Stimulated activated naive CD8-positive, alpha-beta T cell treated with anti-CD3 and anti-CD28 coated beads, Interleukin-15, Interleukin-2, amounts not matched to agents 100 ng/mL and 50 ng/mL, for 24 hours (primary cell): Measurements from ENCODE around the gene DNAH11.
"Not testable (repeated sequence)": the region's sequence is repeated elsewhere in the genome, so short reads cannot be mapped to it uniquely, and the experiment has no call there.

Source experiments
- H3K27ac Mint-ChIP-seq: one replicate; pipeline ENCODE4 v1.8.0; 2021; ENCODE audit warnings: mild to moderate bottlenecking, mixed read lengths
- H3K27me3 Mint-ChIP-seq: one replicate; pipeline ENCODE4 v1.8.0; 2021; ENCODE audit warnings: mixed read lengths
- H3K36me3 Mint-ChIP-seq: one replicate; pipeline ENCODE4 v1.8.0; 2021; ENCODE audit warnings: low read depth, mixed read lengths
- H3K4me1 Mint-ChIP-seq: one replicate; pipeline ENCODE4 v1.8.0; 2021; ENCODE audit warnings: low read depth, mixed read lengths
- H3K4me3 Mint-ChIP-seq: one replicate; pipeline ENCODE4 v1.8.0; 2021; ENCODE audit warnings: mild to moderate bottlenecking, mixed read lengths
- H3K9me3 Mint-ChIP-seq: one replicate; pipeline ENCODE4 v1.8.0; 2021; ENCODE audit warnings: mixed read lengths

Gene DNAH11, protein sequence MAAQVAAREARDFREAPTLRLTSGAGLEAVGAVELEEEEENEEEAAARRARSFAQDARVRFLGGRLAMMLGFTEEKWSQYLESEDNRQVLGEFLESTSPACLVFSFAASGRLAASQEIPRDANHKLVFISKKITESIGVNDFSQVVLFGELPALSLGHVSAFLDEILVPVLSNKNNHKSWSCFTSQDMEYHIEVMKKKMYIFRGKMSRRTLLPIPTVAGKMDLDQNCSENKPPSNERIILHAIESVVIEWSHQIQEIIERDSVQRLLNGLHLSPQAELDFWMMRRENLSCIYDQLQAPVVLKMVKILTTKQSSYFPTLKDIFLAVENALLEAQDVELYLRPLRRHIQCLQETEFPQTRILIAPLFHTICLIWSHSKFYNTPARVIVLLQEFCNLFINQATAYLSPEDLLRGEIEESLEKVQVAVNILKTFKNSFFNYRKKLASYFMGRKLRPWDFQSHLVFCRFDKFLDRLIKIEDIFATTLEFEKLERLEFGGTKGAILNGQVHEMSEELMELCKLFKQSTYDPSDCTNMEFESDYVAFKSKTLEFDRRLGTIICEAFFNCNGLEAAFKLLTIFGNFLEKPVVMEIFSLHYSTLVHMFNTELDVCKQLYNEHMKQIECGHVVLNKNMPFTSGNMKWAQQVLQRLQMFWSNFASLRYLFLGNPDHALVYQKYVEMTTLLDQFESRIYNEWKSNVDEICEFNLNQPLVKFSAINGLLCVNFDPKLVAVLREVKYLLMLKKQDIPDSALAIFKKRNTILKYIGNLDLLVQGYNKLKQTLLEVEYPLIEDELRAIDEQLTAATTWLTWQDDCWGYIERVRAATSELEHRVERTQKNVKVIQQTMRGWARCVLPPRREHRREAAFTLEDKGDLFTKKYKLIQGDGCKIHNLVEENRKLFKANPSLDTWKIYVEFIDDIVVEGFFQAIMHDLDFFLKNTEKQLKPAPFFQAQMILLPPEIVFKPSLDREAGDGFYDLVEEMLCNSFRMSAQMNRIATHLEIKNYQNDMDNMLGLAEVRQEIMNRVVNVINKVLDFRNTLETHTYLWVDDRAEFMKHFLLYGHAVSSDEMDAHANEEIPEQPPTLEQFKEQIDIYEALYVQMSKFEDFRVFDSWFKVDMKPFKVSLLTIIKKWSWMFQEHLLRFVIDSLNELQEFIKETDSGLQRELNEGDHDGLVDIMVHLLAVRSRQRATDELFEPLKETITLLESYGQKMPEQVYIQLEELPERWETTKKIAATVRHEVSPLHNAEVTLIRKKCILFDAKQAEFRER (N-terminal part only)

DNA sequence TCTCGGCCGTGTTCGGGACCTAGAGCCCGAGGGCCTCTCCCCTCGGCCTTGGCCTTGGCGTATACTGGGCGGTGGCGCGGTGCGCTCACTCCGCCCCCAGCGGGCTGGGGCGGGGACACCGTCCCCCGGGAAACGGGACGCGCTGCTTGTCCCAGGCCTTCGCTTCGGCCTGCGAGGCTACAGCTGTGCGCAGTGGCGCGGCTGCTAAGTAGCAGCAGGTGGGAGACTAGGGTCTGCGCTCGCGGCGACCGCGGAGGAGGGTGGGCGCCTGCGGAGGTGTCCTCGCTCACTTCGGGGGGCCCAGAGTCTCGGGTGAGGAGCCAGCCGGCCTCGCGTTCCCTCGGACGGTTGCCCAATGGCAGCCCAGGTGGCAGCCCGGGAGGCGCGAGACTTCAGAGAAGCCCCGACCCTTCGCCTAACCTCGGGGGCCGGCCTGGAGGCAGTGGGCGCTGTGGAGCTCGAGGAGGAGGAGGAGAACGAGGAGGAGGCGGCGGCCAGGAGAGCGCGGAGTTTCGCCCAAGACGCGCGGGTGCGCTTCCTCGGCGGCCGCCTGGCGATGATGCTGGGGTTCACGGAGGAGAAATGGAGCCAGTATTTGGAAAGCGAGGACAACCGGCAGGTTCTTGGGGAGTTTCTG is at the start of gene DNAH11:
TSS of gene DNAH11 (plus strand) at position 149 of the 637 bp plus-strand sequence. CDS start at position 356, 207 bp downstream.
- Mint-ChIP-seq H3K36me3 (no peaks in the 10 kb centered on the region), H3K27me3 (peaks cover 72% of the 10 kb centered on the region), H3K4me3 (peak within 1 kb of the TSS; percentile 75), H3K27ac (no peak within 1 kb of the TSS), H3K9me3 (no peaks in the 10 kb centered on the region), H3K4me1 (peaks cover 9% of the 10 kb centered on the region)

DNA sequence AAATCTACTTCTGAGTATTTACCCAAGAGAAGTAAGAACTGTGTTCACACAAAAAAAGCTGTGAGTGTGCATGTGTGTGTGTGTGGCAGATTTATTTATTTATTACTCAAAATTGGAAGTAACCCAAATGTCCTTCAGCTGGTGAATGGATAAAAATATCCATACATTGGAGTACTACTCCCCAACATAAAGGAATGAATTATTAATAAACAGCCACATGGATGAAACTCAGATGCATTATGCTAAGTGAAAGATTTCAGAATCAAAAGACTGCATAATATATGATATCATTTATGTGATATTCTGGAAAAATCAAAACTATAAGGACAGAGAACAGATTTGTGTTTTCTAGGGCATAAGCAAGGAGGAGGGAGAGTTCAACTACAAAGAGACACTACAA is 47.1 kb upstream of the DNAH11 start:
- Mint-ChIP-seq H3K36me3 (peaks cover 83% of the 10 kb centered on the region), H3K9me3 (peaks cover 33% of the 10 kb centered on the region), H3K27me3 (no peaks in the 10 kb centered on the region), H3K4me1 (no peaks in the 10 kb centered on the region), H3K27ac (no peak overlapping the region), H3K4me3 (no peak overlapping the region)

DNA sequence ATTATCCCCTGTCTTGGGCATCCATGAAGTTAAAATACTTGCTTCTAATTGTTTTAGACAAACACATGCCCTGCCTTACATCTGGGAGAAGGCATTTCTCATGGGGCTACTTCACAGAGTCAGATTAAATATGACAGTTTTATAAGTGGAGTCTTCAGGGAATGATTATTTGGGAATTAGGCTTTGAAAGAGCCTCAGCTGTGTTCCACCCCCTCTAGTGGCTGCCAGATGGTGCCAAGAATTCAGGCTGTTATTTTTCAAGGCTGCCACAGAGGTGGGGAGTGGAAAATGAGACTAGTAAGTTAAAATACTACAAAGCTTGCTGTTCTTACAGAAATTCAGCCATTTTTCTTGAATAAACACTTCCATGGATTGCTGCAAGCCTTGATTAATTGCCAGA is 45.8 kb upstream of the DNAH11 start:
- Mint-ChIP-seq H3K9me3 (peaks cover 29% of the 10 kb centered on the region), H3K4me3 (no peak overlapping the region), H3K27me3 (no peaks in the 10 kb centered on the region), H3K27ac (no peak overlapping the region), H3K4me1 (no peaks in the 10 kb centered on the region), H3K36me3 (peaks cover 84% of the 10 kb centered on the region)

DNA sequence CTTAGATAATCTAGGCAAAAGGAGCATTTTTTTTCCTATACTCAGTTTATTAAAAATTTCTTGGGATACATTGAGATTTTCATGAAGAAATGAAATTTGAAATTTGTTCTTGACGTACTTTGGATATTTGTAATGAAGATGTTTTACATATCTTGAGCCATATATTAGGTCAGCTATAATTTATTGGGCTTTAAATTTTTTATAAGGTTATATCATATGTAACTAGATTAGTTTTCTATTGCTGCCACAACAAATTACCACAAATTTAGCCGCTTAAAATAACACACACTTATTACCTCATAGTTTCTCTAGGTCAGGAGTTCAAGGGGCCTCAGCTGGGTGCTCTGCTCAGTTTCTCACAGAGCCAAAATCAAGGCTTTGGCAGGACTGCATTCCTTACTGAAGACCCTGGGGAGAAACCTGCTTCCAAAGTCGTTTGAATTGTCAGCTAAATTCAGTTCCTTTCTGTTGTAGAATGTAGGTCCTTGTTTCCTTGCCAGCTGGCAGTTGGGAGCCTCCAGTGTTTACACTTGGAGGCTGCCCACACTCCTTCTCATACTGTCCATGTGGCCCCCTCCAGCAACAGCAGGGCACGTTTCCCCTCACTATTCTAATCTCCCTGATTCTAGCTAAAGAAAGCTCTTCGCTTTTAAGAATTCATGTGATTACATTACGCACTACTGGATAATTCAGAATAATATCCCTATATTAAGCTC is 42.6 kb upstream of the DNAH11 start:
- H3K9me3 Mint-ChIP-seq, result peaks cover 30% of the 10 kb centered on the region
- H3K27me3 Mint-ChIP-seq, result no peaks in the 10 kb centered on the region
- no peak overlapping the region for H3K4me3 Mint-ChIP-seq
- peaks cover 85% of the 10 kb centered on the region for H3K36me3 Mint-ChIP-seq
- H3K27ac Mint-ChIP-seq, result no peak overlapping the region
- H3K4me1 Mint-ChIP-seq, result no peaks in the 10 kb centered on the region

DNA sequence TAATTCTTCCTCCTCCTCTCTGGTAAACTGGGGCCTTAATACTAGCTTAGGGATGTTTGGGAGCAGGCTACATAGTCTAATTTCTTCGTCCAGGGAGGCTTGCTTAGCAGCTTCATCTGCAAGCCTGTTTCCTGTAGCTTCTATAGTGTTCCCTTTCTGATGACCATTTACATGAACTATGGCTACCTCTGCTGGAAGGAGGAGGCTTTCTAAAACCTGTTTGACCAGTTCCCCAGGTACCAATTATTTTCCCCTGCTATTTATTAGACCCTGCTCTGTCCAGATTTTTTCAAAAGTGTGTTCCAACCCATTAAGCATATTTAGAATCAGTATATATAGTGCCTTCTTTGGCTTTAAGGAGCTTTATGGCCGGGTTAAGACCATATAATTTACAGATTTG is 38.8 kb upstream of the DNAH11 start:
- H3K27me3 Mint-ChIP-seq, result no peaks in the 10 kb centered on the region
- peaks cover 78% of the 10 kb centered on the region for H3K36me3 Mint-ChIP-seq
- peaks cover 33% of the 10 kb centered on the region for H3K9me3 Mint-ChIP-seq
- no peak overlapping the region for H3K4me3 Mint-ChIP-seq
- no peaks in the 10 kb centered on the region for H3K4me1 Mint-ChIP-seq
- no peak overlapping the region for H3K27ac Mint-ChIP-seq

DNA sequence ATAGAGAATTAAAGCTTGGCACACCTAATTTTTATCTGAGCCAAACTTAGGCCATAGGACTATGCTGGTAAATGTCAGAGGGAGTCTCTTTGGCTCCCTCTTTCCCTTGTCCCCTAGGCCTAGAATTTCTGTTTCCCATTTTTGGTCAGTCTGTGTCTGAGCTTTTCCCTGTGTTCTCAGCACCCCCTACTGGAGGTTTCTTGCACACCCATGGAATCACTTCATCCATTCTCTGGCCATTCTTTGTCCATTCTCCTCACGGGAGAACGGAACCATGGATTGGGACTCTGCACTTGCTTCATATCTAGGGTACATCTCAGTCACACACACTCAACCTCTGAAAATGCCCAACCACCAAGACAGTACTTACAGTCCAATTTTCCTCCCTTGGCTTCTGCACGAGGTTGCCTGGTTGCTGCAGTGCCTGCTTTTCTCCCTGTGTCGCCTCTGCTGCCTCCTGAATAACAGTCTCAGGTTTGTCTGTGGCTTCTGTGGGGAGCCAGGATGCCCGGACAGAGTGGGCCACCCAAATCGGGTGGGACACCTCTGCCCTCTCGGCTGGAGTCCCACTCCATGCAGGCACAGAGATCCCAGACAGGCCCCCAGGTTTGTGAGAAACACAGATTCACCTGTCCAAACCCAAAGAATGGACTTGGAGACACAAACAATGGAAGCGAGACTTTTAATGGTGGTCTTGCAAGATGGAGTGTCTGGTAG is 35.1 kb upstream of the DNAH11 start:
- Mint-ChIP-seq H3K36me3 (peaks cover 72% of the 10 kb centered on the region), H3K27me3 (no peaks in the 10 kb centered on the region), H3K9me3 (peaks cover 24% of the 10 kb centered on the region), H3K4me3 (no peak overlapping the region), H3K4me1 (no peaks in the 10 kb centered on the region), H3K27ac (no peak overlapping the region)

DNA sequence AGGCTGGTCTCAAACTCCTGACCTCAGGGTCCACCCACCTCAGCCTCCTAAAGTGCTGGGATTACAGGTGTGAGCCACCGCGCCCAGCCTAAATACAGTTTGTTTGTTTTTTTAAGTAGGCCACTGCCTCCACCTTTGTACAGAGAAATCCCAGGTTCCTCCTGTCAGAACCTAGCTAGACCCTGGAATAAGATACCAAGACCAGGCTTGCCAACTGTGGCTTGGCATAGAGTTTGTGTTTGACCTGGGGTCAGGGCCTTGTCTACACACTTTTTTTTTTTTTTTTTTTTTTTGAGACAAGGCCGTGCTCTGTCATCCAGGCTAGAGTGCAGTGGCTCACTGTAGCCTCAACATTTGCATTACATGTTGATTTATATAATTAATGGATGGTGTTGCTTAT is 34.3 kb upstream of the DNAH11 start:
- Mint-ChIP-seq H3K27me3 (no peaks in the 10 kb centered on the region), H3K36me3 (peaks cover 67% of the 10 kb centered on the region), H3K4me3 (no peak overlapping the region), H3K9me3 (peaks cover 23% of the 10 kb centered on the region), H3K27ac (no peak overlapping the region), H3K4me1 (no peaks in the 10 kb centered on the region)

DNA sequence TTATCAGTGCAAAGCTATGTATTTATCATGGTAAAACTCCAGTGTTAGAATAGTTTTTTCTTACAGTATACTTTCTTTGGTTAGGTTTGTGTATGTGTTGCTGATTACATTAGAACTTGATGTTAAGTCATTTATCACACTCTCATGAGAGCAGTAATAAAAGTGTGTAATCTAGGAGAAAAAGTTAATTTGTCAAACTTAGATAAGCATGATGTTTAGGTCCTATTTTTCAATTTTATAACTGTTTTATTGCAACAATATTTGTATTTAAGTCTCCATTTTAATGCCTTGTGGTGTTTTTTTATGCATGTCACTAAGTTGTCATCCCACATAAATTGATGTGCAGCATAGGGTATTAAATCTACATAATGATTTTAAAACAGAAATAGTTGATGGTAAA is 28.8 kb upstream of the DNAH11 start:
- H3K9me3 Mint-ChIP-seq, result no peaks in the 10 kb centered on the region
- H3K27me3 Mint-ChIP-seq, result no peaks in the 10 kb centered on the region
- H3K36me3 Mint-ChIP-seq, result peaks cover 26% of the 10 kb centered on the region

DNA sequence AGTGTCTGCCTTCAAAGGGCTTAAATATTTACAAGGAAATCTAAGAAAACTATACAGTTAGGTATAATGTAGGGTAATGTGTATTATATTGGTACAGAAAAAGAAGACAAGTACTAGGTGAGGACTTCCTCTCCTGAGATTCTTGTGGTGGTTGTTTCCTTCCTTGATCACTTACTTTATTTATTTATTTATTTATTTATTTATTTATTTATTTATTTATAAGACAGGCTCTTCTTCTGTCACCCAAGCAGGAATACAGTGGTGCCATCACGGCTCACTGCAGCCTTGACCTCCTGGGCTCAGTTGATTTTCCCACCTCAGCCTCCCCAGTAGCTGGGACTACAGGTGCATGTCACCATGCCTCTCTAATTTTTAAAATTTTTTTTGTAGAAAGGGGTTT is 18.2 kb upstream of the DNAH11 start:
- H3K36me3 Mint-ChIP-seq, result no peaks in the 10 kb centered on the region
- no peak overlapping the region for H3K27ac Mint-ChIP-seq
- peaks cover 8% of the 10 kb centered on the region for H3K27me3 Mint-ChIP-seq
- no peaks in the 10 kb centered on the region for H3K9me3 Mint-ChIP-seq
- no peaks in the 10 kb centered on the region for H3K4me1 Mint-ChIP-seq
- H3K4me3 Mint-ChIP-seq, result no peak overlapping the region

More for the DNA sequence above, 28.8 kb upstream of the DNAH11 start:
- no peak overlapping the region for H3K4me3 Mint-ChIP-seq
- H3K27ac Mint-ChIP-seq, result no peak overlapping the region
- no peaks in the 10 kb centered on the region for H3K4me1 Mint-ChIP-seq

DNA sequence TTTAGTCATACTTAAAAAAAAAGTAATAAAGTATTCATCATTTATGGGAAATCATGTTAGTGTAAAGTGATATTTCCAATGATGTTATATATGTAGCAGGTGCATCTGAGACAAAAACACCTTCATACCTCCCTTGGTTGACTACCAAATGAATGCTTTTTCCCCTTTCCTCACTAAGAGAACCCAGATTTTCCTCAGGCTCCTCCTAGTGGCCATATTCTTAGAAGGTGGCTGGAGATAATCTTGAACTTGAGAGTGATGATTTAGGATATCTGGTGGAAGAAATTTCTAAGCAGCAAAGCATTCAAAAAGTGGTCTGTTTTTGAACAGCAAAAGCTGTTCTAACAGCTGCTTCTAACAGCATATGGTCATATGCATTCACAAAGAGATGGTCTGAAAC is 16.8 kb upstream of the DNAH11 start:
- no peaks in the 10 kb centered on the region for H3K36me3 Mint-ChIP-seq
- no peaks in the 10 kb centered on the region for H3K4me1 Mint-ChIP-seq
- no peak overlapping the region for H3K27ac Mint-ChIP-seq

DNA sequence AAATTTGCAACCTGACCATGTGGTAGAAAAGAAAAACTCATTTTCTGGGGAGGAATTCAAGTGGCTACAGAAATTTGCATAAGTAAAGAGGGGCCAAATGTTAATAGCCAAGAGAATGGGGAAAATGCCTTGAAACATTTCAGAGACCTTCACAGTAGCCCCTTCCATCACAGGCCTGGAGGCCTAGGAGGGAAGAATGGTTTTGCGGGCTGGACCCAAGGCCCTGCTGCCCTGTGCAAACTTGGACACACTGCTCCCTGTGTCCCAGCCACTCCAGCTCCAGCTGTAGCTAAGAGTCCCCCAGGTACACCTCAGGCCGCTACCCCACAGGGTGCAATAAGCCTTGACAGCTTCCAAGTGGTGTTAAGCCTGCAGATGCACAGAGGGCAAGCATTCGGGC is 16.4 kb upstream of the DNAH11 start:
- no peaks in the 10 kb centered on the region for H3K4me1 Mint-ChIP-seq
- H3K27ac Mint-ChIP-seq, result no peak overlapping the region
- peaks cover 8% of the 10 kb centered on the region for H3K27me3 Mint-ChIP-seq
- no peaks in the 10 kb centered on the region for H3K9me3 Mint-ChIP-seq
- H3K4me3 Mint-ChIP-seq, result no peak overlapping the region
- H3K36me3 Mint-ChIP-seq, result no peaks in the 10 kb centered on the region

More for the DNA sequence above, 16.8 kb upstream of the DNAH11 start:
- no peaks in the 10 kb centered on the region for H3K9me3 Mint-ChIP-seq
- peaks cover 8% of the 10 kb centered on the region for H3K27me3 Mint-ChIP-seq
- no peak overlapping the region for H3K4me3 Mint-ChIP-seq

DNA sequence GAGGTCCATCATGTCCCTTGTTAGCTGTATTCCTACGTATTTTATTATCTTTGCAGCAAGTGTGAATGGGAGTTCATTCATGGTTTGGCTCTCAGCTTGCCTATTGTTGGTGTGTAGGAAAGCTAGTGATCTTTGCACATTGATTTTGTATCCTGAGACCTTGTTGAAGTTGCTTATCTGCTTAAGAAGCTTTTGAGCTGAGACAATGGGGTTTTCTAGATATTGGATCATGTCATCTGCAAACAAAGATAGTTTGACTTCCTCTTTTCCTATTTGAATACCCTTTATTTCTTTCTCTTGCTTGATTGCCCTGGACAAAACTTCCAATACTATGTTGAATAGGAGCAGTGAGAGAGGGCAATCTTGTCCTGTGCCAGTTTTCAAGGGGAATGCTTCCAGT is 10.4 kb upstream of the DNAH11 start:
- H3K9me3 Mint-ChIP-seq, H3K27me3 Mint-ChIP-seq, H3K4me3 Mint-ChIP-seq, H3K36me3 Mint-ChIP-seq, H3K27ac Mint-ChIP-seq, H3K4me1 Mint-ChIP-seq: not testable (repeated sequence)

DNA sequence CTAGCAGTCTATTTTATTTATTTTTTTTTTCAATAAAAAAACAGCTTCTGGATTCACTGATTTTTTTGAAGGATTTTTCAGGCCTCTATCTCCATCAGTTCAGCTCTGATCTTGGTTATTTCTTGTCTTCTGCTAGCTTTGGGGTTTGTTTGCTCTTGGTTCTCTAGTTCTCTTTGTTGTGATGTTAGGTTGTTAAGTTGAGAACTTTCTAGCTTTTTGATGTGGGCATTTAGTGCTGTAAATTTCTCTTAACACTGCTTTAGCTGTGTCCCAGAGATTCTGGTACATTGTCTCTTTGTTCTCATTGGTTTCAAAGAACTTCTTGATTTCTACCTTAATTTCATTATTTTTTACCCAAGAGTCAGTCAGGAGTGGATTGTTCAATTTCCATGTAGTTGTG is 9.2 kb upstream of the DNAH11 start:
- not testable (repeated sequence) for H3K4me3 Mint-ChIP-seq, H3K4me1 Mint-ChIP-seq, H3K9me3 Mint-ChIP-seq, H3K27me3 Mint-ChIP-seq, H3K27ac Mint-ChIP-seq, H3K36me3 Mint-ChIP-seq
